Measurements from ENCODE around the gene C6orf120. TPM values are rescaled to one million over a fixed set of nuclear protein-coding genes. Genes with fewer than 3 reads are reported as not detected.

Gene C6orf120
- total and polyA plus RNA-seq, 2 of the 13 experiments (the other 11 are each of a cell fraction or from before 2014, with no cell fraction given), result 21.7 to 29.9 TPM

- no peak for ATAC-seq
- H3K9ac ChIP-seq (ENCODE audit: insufficient read depth, low read depth, low read length), result peak overlapping the region; percentile 99
- DNase-seq (ENCODE audit: low spot score), result no peak
- no TSS peak for BruUV-seq (replicated peaks)
- peaks cover 1 to 4% of the 10 kb centered on the region in 2 experiments; a peak in 3 of 5 replicates for H3K36me3 ChIP-seq (replicated peaks in 1 of 2; ENCODE audit: control insufficient read depth in 1 of 2, insufficient read depth in 2 of 2, low read length in 2 of 2)
- peaks cover 38% of the 10 kb centered on the region for H3K4me1 ChIP-seq (ENCODE audit: insufficient read depth, low read length)
- POLR2A ChIA-PET, result interaction anchor here (7.6 kb wide), 1 partner anchor 23 kb away, joined by 81 read pairs; the partner anchor contains the start of gene PHF10
- peak overlapping the region in 2 of 3 experiments; percentile 87 to 98; a peak in 3 of 6 replicates for H3K4me3 ChIP-seq (replicated peaks in 1 of 3; ENCODE audit: insufficient read depth in 1 of 3, low read depth in 2 of 3, low read length in 3 of 3)
- FAIRE-seq, result no peak
- peaks cover 58% of the 10 kb centered on the region for H3K79me2 ChIP-seq (ENCODE audit: insufficient read depth, low read length)
- peaks cover 21% of the 10 kb centered on the region for H4K20me1 ChIP-seq (ENCODE audit: insufficient read depth, low read length)
- in situ Hi-C loops (cut with HindIII; ENCODE audit: extremely low pct_ligation_motif_present, low pct_unique_long_range_greater_than_20kb) (no loop called here), intact Hi-C loops (cut with micrococcal nuclease; ENCODE audit: unreplicated experiment) (loop anchor here (5.0 to 10.0 kb wide), 3 partner anchors 607 to 852 kb away; partner anchors contain the start of genes FAM120B, PSMB1 and TBP)
- peak overlapping the region; percentile 74 for H3K4me2 ChIP-seq (ENCODE audit: low read depth, low read length)
- CTCF ChIA-PET (ENCODE audit: low intra/inter-chr PET ratio, low total read pairs), result no interaction called here
- H3K9me3 ChIP-seq (ENCODE audit: low read length), result no peaks in the 10 kb centered on the region
- H3K27ac ChIP-seq (ENCODE audit: extremely low read length, insufficient read depth, low read length), result no peak overlapping the region
- TF ChIP-seq PRDM15 (CRISPR knock-in tag; IDR thresholded peaks at IDR 0.05), result no peak
- no peak for TF ChIP-seq ZNF235 (CRISPR knock-in tag; IDR thresholded peaks at IDR 0.05; ENCODE audit: borderline replicate concordance)
- no peak for TF ChIP-seq ZNF607 (CRISPR knock-in tag; IDR thresholded peaks at IDR 0.05; ENCODE audit: borderline replicate concordance)
- TF ChIP-seq SMYD3 (CRISPR knock-in tag; IDR thresholded peaks at IDR 0.05), result no peak
- no peak for TF ChIP-seq FOSL2 (CRISPR knock-in tag; IDR thresholded peaks at IDR 0.05)
- TF ChIP-seq ZNF34 (CRISPR knock-in tag; IDR thresholded peaks at IDR 0.05; ENCODE audit: borderline replicate concordance), result no peak
- TF ChIP-seq ZNF276 (CRISPR knock-in tag; IDR thresholded peaks at IDR 0.05; ENCODE audit: low read depth), result no peak
- no peak for TF ChIP-seq ESRRA (CRISPR knock-in tag; IDR thresholded peaks at IDR 0.05; ENCODE audit: low read depth)
- TF ChIP-seq MAFF (IDR thresholded peaks at IDR 0.05; ENCODE audit: low read depth, low read length), result no peak
- TF ChIP-seq PHF8 (CRISPR knock-in tag; IDR thresholded peaks at IDR 0.05), result no peak
- no peak for TF ChIP-seq ZNF367 (CRISPR knock-in tag; IDR thresholded peaks at IDR 0.05; ENCODE audit: borderline replicate concordance)
- no peak for TF ChIP-seq MAF1 (CRISPR knock-in tag; IDR thresholded peaks at IDR 0.05; ENCODE audit: borderline replicate concordance)
- TF ChIP-seq PAX8 (CRISPR knock-in tag; IDR thresholded peaks at IDR 0.05; ENCODE audit: borderline replicate concordance), result no peak
- no peak for TF ChIP-seq ZNF672 (CRISPR knock-in tag; IDR thresholded peaks at IDR 0.05)
- no peak for TF ChIP-seq KDM5B (CRISPR knock-in tag; IDR thresholded peaks at IDR 0.05; ENCODE audit: borderline replicate concordance)
- no peak for TF ChIP-seq ZNF792 (CRISPR knock-in tag; IDR thresholded peaks at IDR 0.05)
- TF ChIP-seq KDM4B (CRISPR knock-in tag; IDR thresholded peaks at IDR 0.05), result no peak
- WGBS (ENCODE audit: low lambda C conversion rate), result 73% methylated on average over 5 of the region's 5 CpGs
- no peak overlapping the region for H2AFZ ChIP-seq (ENCODE audit: low read length)
- H3K27me3 ChIP-seq (ENCODE audit: control insufficient read depth in 1 of 2, insufficient read depth in 2 of 2, low read length in 2 of 2), result no peaks in the 10 kb centered on the region; a peak in 1 of 5 replicates
Measured at GRCh38 chr6:169700296-169700695, 1.6 kb upstream of the C6orf120 start.
